ENCODE measurements around the gene BBX. TPM values are rescaled to one million over a fixed set of nuclear protein-coding genes. Genes with fewer than 3 reads are reported as not detected.

The BBX gene
- total RNA-seq, 1 experiment from 2014 or later: 45.0 TPM

DNA sequence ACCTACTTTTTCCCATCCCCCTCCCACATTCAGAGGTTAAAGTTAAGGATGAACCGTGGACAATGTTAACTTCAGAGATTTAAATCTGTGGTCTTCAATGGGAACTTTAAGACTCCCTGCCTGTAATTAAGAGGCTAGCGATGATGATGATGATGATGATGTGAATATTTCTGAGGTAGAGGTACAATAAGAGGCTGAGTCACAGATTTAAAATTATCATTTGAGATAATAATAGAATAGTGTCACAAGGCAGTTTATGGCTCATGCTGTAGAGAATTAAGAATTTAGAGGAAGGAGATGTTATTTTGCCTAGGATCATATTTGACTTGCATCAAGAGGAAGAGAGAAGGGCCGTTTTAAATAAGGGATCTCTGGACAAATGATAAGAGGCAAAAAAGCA lies 146.2 kb downstream of the BBX start:
- CTCF ChIA-PET: interaction anchor here (1.2 to 2.5 kb wide), 2 partner anchors 8 to 73 kb away, joined by 3 to 17 read pairs; no protein-coding TSS in a partner anchor
- Mint-ChIP-seq H3K27ac (no peak overlapping the region), H3K4me1 (peaks cover 40% of the 10 kb centered on the region), H3K4me3 (no peak overlapping the region), H3K36me3 (no peaks in the 10 kb centered on the region), H3K27me3 (ENCODE audit: low read depth) (no peaks in the 10 kb centered on the region), H3K9me3 (no peaks in the 10 kb centered on the region)
- TF ChIP-seq ZNF512 (CRISPR knock-in tag; IDR thresholded peaks at IDR 0.05; ENCODE audit: borderline replicate concordance) (no peak), SMAD4 (CRISPR knock-in tag; IDR thresholded peaks at IDR 0.05) (no peak), KAT7 (CRISPR knock-in tag; IDR thresholded peaks at IDR 0.05; ENCODE audit: borderline replicate concordance) (no peak), ZNF263 (CRISPR knock-in tag; IDR thresholded peaks at IDR 0.05; ENCODE audit: low read depth) (no peak), ATF6 (CRISPR knock-in tag; IDR thresholded peaks at IDR 0.05) (no peak), TEAD1 (CRISPR knock-in tag; IDR thresholded peaks at IDR 0.05) (no peak), GABPB1 (CRISPR knock-in tag; IDR thresholded peaks at IDR 0.05) (no peak), EMX1 (CRISPR knock-in tag; IDR thresholded peaks at IDR 0.05) (no peak), ZNF671 (CRISPR knock-in tag; IDR thresholded peaks at IDR 0.05) (no peak), SP1 (CRISPR knock-in tag; conservative IDR thresholded peaks at IDR 0.05) (no peak), CREB1 (CRISPR knock-in tag; IDR thresholded peaks at IDR 0.05) (no peak), SMAD3 (CRISPR knock-in tag; IDR thresholded peaks at IDR 0.05; ENCODE audit: borderline replicate concordance) (no peak), ZNF281 (CRISPR knock-in tag; IDR thresholded peaks at IDR 0.05) (no peak), MXD4 (CRISPR knock-in tag; IDR thresholded peaks at IDR 0.05; ENCODE audit: borderline replicate concordance) (no peak), NFE2L1 (CRISPR knock-in tag; IDR thresholded peaks at IDR 0.05) (no peak)
- TF ChIP-seq, protein P1, sequence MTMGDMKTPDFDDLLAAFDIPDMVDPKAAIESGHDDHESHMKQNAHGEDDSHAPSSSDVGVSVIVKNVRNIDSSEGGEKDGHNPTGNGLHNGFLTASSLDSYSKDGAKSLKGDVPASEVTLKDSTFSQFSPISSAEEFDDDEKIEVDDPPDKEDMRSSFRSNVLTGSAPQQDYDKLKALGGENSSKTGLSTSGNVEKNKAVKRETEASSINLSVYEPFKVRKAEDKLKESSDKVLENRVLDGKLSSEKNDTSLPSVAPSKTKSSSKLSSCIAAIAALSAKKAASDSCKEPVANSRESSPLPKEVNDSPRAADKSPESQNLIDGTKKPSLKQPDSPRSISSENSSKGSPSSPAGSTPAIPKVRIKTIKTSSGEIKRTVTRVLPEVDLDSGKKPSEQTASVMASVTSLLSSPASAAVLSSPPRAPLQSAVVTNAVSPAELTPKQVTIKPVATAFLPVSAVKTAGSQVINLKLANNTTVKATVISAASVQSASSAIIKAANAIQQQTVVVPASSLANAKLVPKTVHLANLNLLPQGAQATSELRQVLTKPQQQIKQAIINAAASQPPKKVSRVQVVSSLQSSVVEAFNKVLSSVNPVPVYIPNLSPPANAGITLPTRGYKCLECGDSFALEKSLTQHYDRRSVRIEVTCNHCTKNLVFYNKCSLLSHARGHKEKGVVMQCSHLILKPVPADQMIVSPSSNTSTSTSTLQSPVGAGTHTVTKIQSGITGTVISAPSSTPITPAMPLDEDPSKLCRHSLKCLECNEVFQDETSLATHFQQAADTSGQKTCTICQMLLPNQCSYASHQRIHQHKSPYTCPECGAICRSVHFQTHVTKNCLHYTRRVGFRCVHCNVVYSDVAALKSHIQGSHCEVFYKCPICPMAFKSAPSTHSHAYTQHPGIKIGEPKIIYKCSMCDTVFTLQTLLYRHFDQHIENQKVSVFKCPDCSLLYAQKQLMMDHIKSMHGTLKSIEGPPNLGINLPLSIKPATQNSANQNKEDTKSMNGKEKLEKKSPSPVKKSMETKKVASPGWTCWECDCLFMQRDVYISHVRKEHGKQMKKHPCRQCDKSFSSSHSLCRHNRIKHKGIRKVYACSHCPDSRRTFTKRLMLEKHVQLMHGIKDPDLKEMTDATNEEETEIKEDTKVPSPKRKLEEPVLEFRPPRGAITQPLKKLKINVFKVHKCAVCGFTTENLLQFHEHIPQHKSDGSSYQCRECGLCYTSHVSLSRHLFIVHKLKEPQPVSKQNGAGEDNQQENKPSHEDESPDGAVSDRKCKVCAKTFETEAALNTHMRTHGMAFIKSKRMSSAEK (CRISPR knock-in tag; IDR thresholded peaks at IDR 0.05; ENCODE audit: borderline replicate concordance): no peak
- TF ChIP-seq, protein P2, sequence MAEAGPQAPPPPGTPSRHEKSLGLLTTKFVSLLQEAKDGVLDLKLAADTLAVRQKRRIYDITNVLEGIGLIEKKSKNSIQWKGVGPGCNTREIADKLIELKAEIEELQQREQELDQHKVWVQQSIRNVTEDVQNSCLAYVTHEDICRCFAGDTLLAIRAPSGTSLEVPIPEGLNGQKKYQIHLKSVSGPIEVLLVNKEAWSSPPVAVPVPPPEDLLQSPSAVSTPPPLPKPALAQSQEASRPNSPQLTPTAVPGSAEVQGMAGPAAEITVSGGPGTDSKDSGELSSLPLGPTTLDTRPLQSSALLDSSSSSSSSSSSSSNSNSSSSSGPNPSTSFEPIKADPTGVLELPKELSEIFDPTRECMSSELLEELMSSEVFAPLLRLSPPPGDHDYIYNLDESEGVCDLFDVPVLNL (CRISPR knock-in tag; IDR thresholded peaks at IDR 0.05; ENCODE audit: borderline replicate concordance, low read depth): no peak
- TF ChIP-seq, protein P3, sequence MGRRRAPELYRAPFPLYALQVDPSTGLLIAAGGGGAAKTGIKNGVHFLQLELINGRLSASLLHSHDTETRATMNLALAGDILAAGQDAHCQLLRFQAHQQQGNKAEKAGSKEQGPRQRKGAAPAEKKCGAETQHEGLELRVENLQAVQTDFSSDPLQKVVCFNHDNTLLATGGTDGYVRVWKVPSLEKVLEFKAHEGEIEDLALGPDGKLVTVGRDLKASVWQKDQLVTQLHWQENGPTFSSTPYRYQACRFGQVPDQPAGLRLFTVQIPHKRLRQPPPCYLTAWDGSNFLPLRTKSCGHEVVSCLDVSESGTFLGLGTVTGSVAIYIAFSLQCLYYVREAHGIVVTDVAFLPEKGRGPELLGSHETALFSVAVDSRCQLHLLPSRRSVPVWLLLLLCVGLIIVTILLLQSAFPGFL (CRISPR knock-in tag; IDR thresholded peaks at IDR 0.05; ENCODE audit: borderline replicate concordance): no peak
- TF ChIP-seq, protein P4, sequence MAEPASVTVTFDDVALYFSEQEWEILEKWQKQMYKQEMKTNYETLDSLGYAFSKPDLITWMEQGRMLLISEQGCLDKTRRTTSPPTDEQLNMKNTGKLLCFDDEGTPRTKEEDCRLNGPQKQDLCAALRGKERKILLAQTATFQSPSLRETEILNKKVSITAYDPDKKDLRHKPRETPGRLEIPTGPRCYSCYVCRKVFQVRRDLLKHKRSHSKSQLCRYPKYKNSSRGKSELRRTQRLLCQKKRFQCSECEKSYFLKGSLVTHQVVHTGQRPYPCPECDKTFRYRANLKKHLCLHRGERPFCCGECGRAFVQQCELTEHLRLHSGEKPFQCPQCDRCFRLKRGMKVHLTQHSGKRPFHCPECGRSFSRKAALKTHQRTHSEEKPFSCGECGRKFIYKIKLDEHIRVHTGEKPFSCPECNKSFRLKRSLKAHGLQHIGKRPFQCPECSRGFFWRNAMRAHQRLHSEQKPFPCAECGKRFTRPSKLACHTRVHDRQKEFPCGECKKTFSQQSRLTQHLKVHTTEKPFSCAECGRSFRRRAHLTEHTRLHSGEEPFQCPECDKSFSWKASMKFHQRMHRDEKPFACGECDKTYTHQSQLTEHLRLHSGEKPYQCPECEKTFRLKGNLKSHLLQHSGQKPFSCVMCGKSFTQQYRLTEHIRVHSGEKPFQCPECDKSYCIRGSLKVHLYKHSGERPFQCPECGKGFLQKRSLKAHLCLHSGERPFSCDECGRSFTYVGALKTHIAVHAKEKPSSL (CRISPR knock-in tag; conservative IDR thresholded peaks at IDR 0.05): no peak
- no peak for ATAC-seq
- POLR2A ChIA-PET: interaction anchor here (0.6 kb wide), 1 partner anchor 8 kb away, joined by 3 read pairs; no protein-coding TSS in a partner anchor
- DNase-seq (ENCODE audit: low spot score): no peak

Data from WTC11 (cell line).